HG02970 (cell line): ENCODE measurements around the gene CHCHD3.

Experiments used
- ATAC-seq: cut with Tn5 transposase; IDR thresholded peaks from one replicate; pipeline ENCODE4 v1.9.1; 2021; ENCODE audit warnings: mild to moderate bottlenecking, moderate library complexity, moderate number of reproducible peaks; ENCODE audit not compliant: unreplicated experiment, low FRiP score

CHCHD3 gene

GRCh38 chr7:132756484-132756990 lies 325.4 kb downstream of the CHCHD3 start:
- ATAC-seq, result no peak

GRCh38 chr7:132755538-132756483 lies 326.1 kb downstream of the CHCHD3 start:
- no peak for ATAC-seq

- no peak for ATAC-seq
These were observed 329.5 kb downstream of the CHCHD3 start for GRCh38 chr7:132752431-132752830.

GRCh38 chr7:132751244-132751647 lies 330.6 kb downstream of the CHCHD3 start:
- no peak for ATAC-seq

GRCh38 chr7:132750530-132751217 lies 331.2 kb downstream of the CHCHD3 start:
- no peak for ATAC-seq

GRCh38 chr7:132750096-132750495 lies 331.8 kb downstream of the CHCHD3 start:
- ATAC-seq, result no peak

GRCh38 chr7:132745510-132745909 lies 336.4 kb downstream of the CHCHD3 start:
- no peak for ATAC-seq

- no peak for ATAC-seq
These were observed 337.9 kb downstream of the CHCHD3 start for GRCh38 chr7:132743974-132744373.

- ATAC-seq, result no peak
These were observed 339.7 kb downstream of the CHCHD3 start for GRCh38 chr7:132742189-132742612.

- no peak for ATAC-seq
These were observed 341.7 kb downstream of the CHCHD3 start for GRCh38 chr7:132740176-132740575.

- no peak for ATAC-seq
These were observed 342.5 kb downstream of the CHCHD3 start for GRCh38 chr7:132739271-132739955.

- no peak for ATAC-seq
These were observed 343.6 kb downstream of the CHCHD3 start for GRCh38 chr7:132738254-132738653.

- ATAC-seq, result no peak
These were observed 346.4 kb downstream of the CHCHD3 start for GRCh38 chr7:132735476-132735875.
